Stimulated activated naive CD8-positive, alpha-beta T cell treated with anti-CD3 and anti-CD28 coated beads, Interleukin-15, Interleukin-2, amounts not matched to agents 100 ng/mL and 50 ng/mL, for 24 hours (primary cell): ENCODE data around the gene IRF4.

Experiments
- H3K27ac Mint-ChIP-seq: one replicate; pipeline ENCODE4 v1.8.0; 2021; ENCODE audit warnings: mild to moderate bottlenecking, mixed read lengths
- H3K27me3 Mint-ChIP-seq: one replicate; pipeline ENCODE4 v1.8.0; 2021; ENCODE audit warnings: mixed read lengths
- H3K36me3 Mint-ChIP-seq: one replicate; pipeline ENCODE4 v1.8.0; 2021; ENCODE audit warnings: low read depth, mixed read lengths
- H3K4me1 Mint-ChIP-seq: one replicate; pipeline ENCODE4 v1.8.0; 2021; ENCODE audit warnings: low read depth, mixed read lengths
- H3K4me3 Mint-ChIP-seq: one replicate; pipeline ENCODE4 v1.8.0; 2021; ENCODE audit warnings: mild to moderate bottlenecking, mixed read lengths
- H3K9me3 Mint-ChIP-seq: one replicate; pipeline ENCODE4 v1.8.0; 2021; ENCODE audit warnings: mixed read lengths

IRF4 gene

GRCh38 chr6:359261-360035 is 32.1 kb upstream of the IRF4 start:
- Mint-ChIP-seq H3K27me3 (no peaks in the 10 kb centered on the region), H3K4me1 (peaks cover 35% of the 10 kb centered on the region), H3K9me3 (peaks cover 10% of the 10 kb centered on the region), H3K27ac (no peak overlapping the region), H3K4me3 (no peak overlapping the region), H3K36me3 (peaks cover 3% of the 10 kb centered on the region)

GRCh38 chr6:360349-360748 is 31.2 kb upstream of the IRF4 start:
- no peak overlapping the region for H3K27ac Mint-ChIP-seq
- no peaks in the 10 kb centered on the region for H3K27me3 Mint-ChIP-seq
- peaks cover 3% of the 10 kb centered on the region for H3K36me3 Mint-ChIP-seq
- H3K4me1 Mint-ChIP-seq: peaks cover 38% of the 10 kb centered on the region
- peaks cover 10% of the 10 kb centered on the region for H3K9me3 Mint-ChIP-seq
- no peak overlapping the region for H3K4me3 Mint-ChIP-seq

- Mint-ChIP-seq H3K36me3 (peaks cover 3% of the 10 kb centered on the region), H3K27ac (no peak overlapping the region), H3K4me1 (peaks cover 40% of the 10 kb centered on the region), H3K27me3 (no peaks in the 10 kb centered on the region), H3K9me3 (peaks cover 10% of the 10 kb centered on the region), H3K4me3 (no peak overlapping the region)
Measured at GRCh38 chr6:360764-361373, 30.7 kb upstream of the IRF4 start.

GRCh38 chr6:361411-362132 is 30.0 kb upstream of the IRF4 start:
- Mint-ChIP-seq H3K4me3 (no peak overlapping the region), H3K9me3 (peaks cover 10% of the 10 kb centered on the region), H3K27ac (no peak overlapping the region)

GRCh38 chr6:362231-362923 is 29.2 kb upstream of the IRF4 start:
- no peaks in the 10 kb centered on the region for H3K27me3 Mint-ChIP-seq
- peaks cover 25% of the 10 kb centered on the region for H3K4me1 Mint-ChIP-seq
- peaks cover 3% of the 10 kb centered on the region for H3K36me3 Mint-ChIP-seq
- H3K4me3 Mint-ChIP-seq: no peak overlapping the region
- no peak overlapping the region for H3K27ac Mint-ChIP-seq
- peaks cover 10% of the 10 kb centered on the region for H3K9me3 Mint-ChIP-seq

More at GRCh38 chr6:361411-362132, 30.0 kb upstream of the IRF4 start:
- Mint-ChIP-seq H3K27me3 (no peaks in the 10 kb centered on the region), H3K36me3 (peaks cover 3% of the 10 kb centered on the region), H3K4me1 (peaks cover 33% of the 10 kb centered on the region)

- Mint-ChIP-seq H3K4me1 (peaks cover 20% of the 10 kb centered on the region), H3K9me3 (peaks cover 10% of the 10 kb centered on the region), H3K4me3 (no peak overlapping the region), H3K36me3 (peaks cover 3% of the 10 kb centered on the region), H3K27me3 (no peaks in the 10 kb centered on the region), H3K27ac (no peak overlapping the region)
Measured at GRCh38 chr6:362924-363249, 28.7 kb upstream of the IRF4 start.

GRCh38 chr6:363291-363690 is 28.3 kb upstream of the IRF4 start:
- Mint-ChIP-seq H3K9me3 (peaks cover 10% of the 10 kb centered on the region), H3K4me1 (peaks cover 17% of the 10 kb centered on the region), H3K27me3 (no peaks in the 10 kb centered on the region), H3K4me3 (no peak overlapping the region), H3K27ac (no peak overlapping the region), H3K36me3 (peaks cover 3% of the 10 kb centered on the region)

GRCh38 chr6:363909-364308 is 27.6 kb upstream of the IRF4 start:
- H3K4me1 Mint-ChIP-seq: peaks cover 11% of the 10 kb centered on the region
- H3K4me3 Mint-ChIP-seq: no peak overlapping the region
- H3K27ac Mint-ChIP-seq: no peak overlapping the region
- H3K9me3 Mint-ChIP-seq: peaks cover 10% of the 10 kb centered on the region
- peaks cover 3% of the 10 kb centered on the region for H3K36me3 Mint-ChIP-seq
- no peaks in the 10 kb centered on the region for H3K27me3 Mint-ChIP-seq

- Mint-ChIP-seq H3K4me3 (no peak overlapping the region), H3K27ac (no peak overlapping the region), H3K36me3 (peaks cover 3% of the 10 kb centered on the region), H3K27me3 (no peaks in the 10 kb centered on the region), H3K4me1 (peaks cover 10% of the 10 kb centered on the region), H3K9me3 (peaks cover 10% of the 10 kb centered on the region)
Measured at GRCh38 chr6:364609-365540, 26.7 kb upstream of the IRF4 start.

- Mint-ChIP-seq H3K9me3 (peaks cover 10% of the 10 kb centered on the region), H3K27me3 (peaks cover 3% of the 10 kb centered on the region), H3K4me1 (peaks cover 7% of the 10 kb centered on the region), H3K4me3 (no peak overlapping the region), H3K27ac (no peak overlapping the region), H3K36me3 (peaks cover 3% of the 10 kb centered on the region)
Measured at GRCh38 chr6:365835-366234, 25.7 kb upstream of the IRF4 start.

GRCh38 chr6:366389-367297 is 24.9 kb upstream of the IRF4 start:
- peaks cover 4% of the 10 kb centered on the region for H3K27me3 Mint-ChIP-seq
- H3K4me1 Mint-ChIP-seq: peaks cover 7% of the 10 kb centered on the region
- H3K4me3 Mint-ChIP-seq: no peak overlapping the region
- H3K9me3 Mint-ChIP-seq: peaks cover 10% of the 10 kb centered on the region
- no peak overlapping the region for H3K27ac Mint-ChIP-seq
- H3K36me3 Mint-ChIP-seq: peaks cover 3% of the 10 kb centered on the region

- peaks cover 3% of the 10 kb centered on the region for H3K36me3 Mint-ChIP-seq
- no peak overlapping the region for H3K27ac Mint-ChIP-seq
- peaks cover 10% of the 10 kb centered on the region for H3K9me3 Mint-ChIP-seq
- no peak overlapping the region for H3K4me3 Mint-ChIP-seq
- peaks cover 7% of the 10 kb centered on the region for H3K4me1 Mint-ChIP-seq
- peaks cover 4% of the 10 kb centered on the region for H3K27me3 Mint-ChIP-seq
Measured at GRCh38 chr6:367298-367794, 24.2 kb upstream of the IRF4 start.

- Mint-ChIP-seq H3K27me3 (peaks cover 9% of the 10 kb centered on the region), H3K36me3 (peaks cover 3% of the 10 kb centered on the region), H3K4me1 (peaks cover 11% of the 10 kb centered on the region), H3K9me3 (peaks cover 6% of the 10 kb centered on the region), H3K4me3 (no peak overlapping the region), H3K27ac (no peak overlapping the region)
Measured at GRCh38 chr6:367891-368630, 23.5 kb upstream of the IRF4 start.
